Erythroblast (primary cell): ENCODE data around the gene CUEDC2.

Experiments
- GATA1 ChIP-seq: IDR thresholded peaks from 2 replicates; pipeline ENCODE4 v1.6.1; 2011; ENCODE audit warnings: low read depth, mild to moderate bottlenecking, control low read depth, low read length, moderate library complexity
- POLR2A ChIP-seq: IDR thresholded peaks from 2 replicates; pipeline ENCODE4 v1.6.1; 2011; ENCODE audit warnings: mild to moderate bottlenecking, low read length

DNA sequence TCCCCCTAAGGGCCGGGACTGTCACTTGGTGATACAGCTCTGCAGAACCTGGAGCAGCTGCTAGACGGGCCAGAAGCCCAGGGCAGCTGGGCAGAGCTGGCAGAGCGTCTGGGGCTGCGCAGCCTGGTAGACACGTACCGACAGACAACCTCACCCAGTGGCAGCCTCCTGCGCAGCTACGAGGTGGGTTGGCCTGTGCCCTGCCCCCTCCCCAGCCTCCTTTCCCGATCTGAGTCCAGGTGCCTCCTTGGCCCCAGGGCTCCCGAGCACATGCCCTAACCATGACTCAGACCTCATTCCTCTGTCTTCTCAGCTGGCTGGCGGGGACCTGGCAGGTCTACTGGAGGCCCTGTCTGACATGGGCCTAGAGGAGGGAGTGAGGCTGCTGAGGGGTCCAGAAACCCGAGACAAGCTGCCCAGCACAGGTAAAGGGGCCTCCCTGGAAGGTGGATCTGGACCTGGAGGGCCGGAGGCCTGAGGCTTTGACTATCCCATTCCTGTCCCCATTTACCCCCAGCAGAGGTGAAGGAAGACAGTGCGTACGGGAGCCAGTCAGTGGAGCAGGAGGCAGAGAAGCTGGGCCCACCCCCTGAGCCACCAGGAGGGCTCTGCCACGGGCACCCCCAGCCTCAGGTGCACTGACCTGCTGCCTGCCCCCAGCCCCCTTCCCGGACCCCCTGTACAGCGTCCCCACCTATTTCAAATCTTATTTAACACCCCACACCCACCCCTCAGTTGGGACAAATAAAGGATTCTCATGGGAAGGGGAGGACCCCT, 30.5 kb downstream of the CUEDC2 start:
- TF ChIP-seq POLR2A (no peak), GATA1 (no peak)
